Muscle of leg (tissue), 11 donors: ENCODE data around the gene TMEM30A. TPM values are rescaled to one million over a fixed set of nuclear protein-coding genes. Genes with fewer than 3 reads are reported as not detected.
A peak's percentile ranks its signal among the peaks of the same experiment; 100 is the strongest.

Experiments used
- DNase-seq: peaks from one replicate; pipeline ENCODE4 v3.0.0; 2013
- H3K27ac ChIP-seq: one replicate; pipeline ENCODE4 v1.5.1; 2013; ENCODE audit warnings: mild to moderate bottlenecking, low read length, control low read depth
- H3K27me3 ChIP-seq: one replicate; pipeline ENCODE4 v1.6.1; 2013; ENCODE audit warnings: low read length; ENCODE audit not compliant: control insufficient read depth, insufficient read depth
- H3K36me3 ChIP-seq: one replicate; pipeline ENCODE4 v1.6.1; 2013; ENCODE audit warnings: low read length; ENCODE audit not compliant: control insufficient read depth, insufficient read depth
- H3K4me1 ChIP-seq: one replicate; pipeline ENCODE4 v1.6.1; 2013; ENCODE audit warnings: low read length; ENCODE audit not compliant: control insufficient read depth, insufficient read depth
- H3K4me3 ChIP-seq: one replicate; pipeline ENCODE4 v1.5.1; 2013; ENCODE audit warnings: low read length, control low read depth
- H3K9me3 ChIP-seq: replicated peaks from 2 replicates; pipeline ENCODE4 v1.6.1; 2013; ENCODE audit warnings: low read depth, low read length; ENCODE audit not compliant: control insufficient read depth
- WGBS: methylation state at CpG from one replicate; pipeline ENCODE4 v1.1.5; 2013; ENCODE audit warnings: missing lambda C conversion rate; ENCODE audit not compliant: insufficient coverage; 5-methylcytosine and 5-hydroxymethylcytosine counted together
- polyA plus RNA-seq, 8 donors: library from polyadenylated mRNA; unstranded; fragments of 120-200 nt; gene quantifications; one replicate each; pipeline versions ENCODE4 v1.2.1 to v1.2.3, GENCODE V29; 2013; ENCODE audit warnings: inconsistent platforms in 1 of 8, low replicate concordance in 1 of 8; ENCODE audit not compliant: insufficient read length in 8 of 8, insufficient read depth in 1 of 8
- total RNA-seq: library from RNA; stranded (reverse); fragments of 120-200 nt; gene quantifications from one replicate; pipeline ENCODE4 v1.2.4, GENCODE V29; 2013

The TMEM30A gene
- total and polyA plus RNA-seq, 9 donors: 45.2 to 81.5 (median 61.0) TPM

GRCh38 chr6:75267461-75267860 lies 17.1 kb downstream of the TMEM30A start:
- Histone ChIP-seq H3K4me3 (no peak overlapping the region), H3K4me1 (no peaks in the 10 kb centered on the region), H3K27me3 (no peaks in the 10 kb centered on the region), H3K27ac (no peak overlapping the region), H3K9me3 (no peaks in the 10 kb centered on the region), H3K36me3 (peaks cover 8% of the 10 kb centered on the region)
- no CpG with 5 or more reads among the region's 4 CpGs for WGBS
- DNase-seq: no peak

- H3K27me3 ChIP-seq: no peaks in the 10 kb centered on the region
- H3K36me3 ChIP-seq: peaks cover 11% of the 10 kb centered on the region
- no peaks in the 10 kb centered on the region for H3K9me3 ChIP-seq
- H3K4me3 ChIP-seq: no peak overlapping the region
- DNase-seq: peak; percentile 67
- no peaks in the 10 kb centered on the region for H3K4me1 ChIP-seq
- WGBS: no CpG with 5 or more reads among the region's 2 CpGs
- H3K27ac ChIP-seq: no peak overlapping the region
These were observed 17.8 kb downstream of the TMEM30A start for GRCh38 chr6:75266716-75267291.

- Histone ChIP-seq H3K27me3 (no peaks in the 10 kb centered on the region), H3K4me1 (no peaks in the 10 kb centered on the region), H3K4me3 (no peak overlapping the region), H3K36me3 (peaks cover 11% of the 10 kb centered on the region), H3K27ac (no peak overlapping the region), H3K9me3 (no peaks in the 10 kb centered on the region)
- no peak for DNase-seq
These were observed 21.2 kb downstream of the TMEM30A start for GRCh38 chr6:75263401-75263750.

- H3K36me3 ChIP-seq: peaks cover 11% of the 10 kb centered on the region
- DNase-seq: no peak
- no peaks in the 10 kb centered on the region for H3K9me3 ChIP-seq
- H3K4me1 ChIP-seq: no peaks in the 10 kb centered on the region
- WGBS: 67% methylated on average over 1 of the region's 4 CpGs
- no peak overlapping the region for H3K27ac ChIP-seq
- no peaks in the 10 kb centered on the region for H3K27me3 ChIP-seq
- H3K4me3 ChIP-seq: no peak overlapping the region
These were observed 21.7 kb downstream of the TMEM30A start for GRCh38 chr6:75262716-75263400.

GRCh38 chr6:75261299-75261698 lies 23.3 kb downstream of the TMEM30A start:
- no peak overlapping the region for H3K27ac ChIP-seq

GRCh38 chr6:75257343-75258087 lies 27.1 kb downstream of the TMEM30A start:
- no peak overlapping the region for H3K4me3 ChIP-seq
- no peaks in the 10 kb centered on the region for H3K27me3 ChIP-seq
- no peaks in the 10 kb centered on the region for H3K9me3 ChIP-seq
- no peaks in the 10 kb centered on the region for H3K4me1 ChIP-seq
- DNase-seq: no peak
- WGBS: no CpG with 5 or more reads among the region's 1 CpG
- peaks cover 16% of the 10 kb centered on the region for H3K36me3 ChIP-seq
- H3K27ac ChIP-seq: no peak overlapping the region

More at GRCh38 chr6:75261299-75261698, 23.3 kb downstream of the TMEM30A start:
- no peak for DNase-seq
- H3K27me3 ChIP-seq: no peaks in the 10 kb centered on the region
- no CpG with 5 or more reads among the region's 1 CpG for WGBS
- H3K4me1 ChIP-seq: no peaks in the 10 kb centered on the region
- peaks cover 13% of the 10 kb centered on the region for H3K36me3 ChIP-seq
- no peak overlapping the region for H3K4me3 ChIP-seq
- H3K9me3 ChIP-seq: no peaks in the 10 kb centered on the region

DNA sequence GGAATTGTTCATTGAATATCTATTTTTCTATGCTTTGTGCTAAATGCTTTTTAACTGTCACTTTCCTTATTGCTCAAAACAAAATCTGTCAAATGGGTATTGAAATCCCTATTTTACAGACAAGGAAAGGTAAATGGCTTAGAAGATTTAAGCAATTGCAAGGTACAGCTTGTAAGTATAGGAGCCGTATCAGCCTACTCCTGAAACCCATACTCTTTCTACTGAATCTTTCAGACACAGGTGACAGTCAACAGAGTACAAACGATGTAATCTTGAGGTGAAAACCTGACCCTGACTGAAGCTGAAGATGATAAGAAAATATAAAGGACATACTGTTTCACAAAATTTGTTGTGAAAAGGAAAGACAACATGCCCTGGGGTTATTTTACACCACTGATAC lies 34.0 kb downstream of the TMEM30A start:
- no CpG with 5 or more reads among the region's 2 CpGs for WGBS

GRCh38 chr6:75249837-75250236 lies 34.8 kb downstream of the TMEM30A start:
- no peaks in the 10 kb centered on the region for H3K9me3 ChIP-seq
- no peaks in the 10 kb centered on the region for H3K4me1 ChIP-seq

More for the DNA sequence above, 34.0 kb downstream of the TMEM30A start:
- Histone ChIP-seq H3K4me3 (no peak overlapping the region), H3K4me1 (no peaks in the 10 kb centered on the region), H3K36me3 (peaks cover 5% of the 10 kb centered on the region), H3K27me3 (no peaks in the 10 kb centered on the region), H3K27ac (no peak overlapping the region), H3K9me3 (no peaks in the 10 kb centered on the region)
- no peak for DNase-seq

DNA sequence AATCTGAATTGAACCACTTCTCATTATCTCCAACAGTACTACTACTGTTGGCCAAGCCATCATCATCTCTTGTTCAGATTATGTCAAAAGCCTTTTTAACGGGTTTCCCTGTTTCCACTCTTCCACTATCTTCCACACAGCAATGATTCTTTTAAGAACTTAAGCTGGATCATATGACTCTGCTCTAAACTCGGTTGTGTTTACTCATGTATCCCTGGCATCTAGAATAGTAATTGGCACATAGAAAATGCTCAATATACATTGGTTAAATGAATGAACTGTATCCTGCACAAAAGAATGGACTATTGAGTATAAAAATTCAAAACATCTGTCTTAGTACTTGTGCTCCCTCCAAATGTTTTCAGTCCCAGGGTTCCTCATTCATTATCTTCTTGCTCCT lies 38.2 kb downstream of the TMEM30A start:
- no peaks in the 10 kb centered on the region for H3K9me3 ChIP-seq
- no peak overlapping the region for H3K27ac ChIP-seq
- no peaks in the 10 kb centered on the region for H3K36me3 ChIP-seq
- no peak for DNase-seq
- no peak overlapping the region for H3K4me3 ChIP-seq
- no peaks in the 10 kb centered on the region for H3K27me3 ChIP-seq
- H3K4me1 ChIP-seq: peaks cover 9% of the 10 kb centered on the region
- WGBS: no CpG with 5 or more reads among the region's 2 CpGs

More at GRCh38 chr6:75249837-75250236, 34.8 kb downstream of the TMEM30A start:
- Histone ChIP-seq H3K27me3 (no peaks in the 10 kb centered on the region), H3K36me3 (peaks cover 5% of the 10 kb centered on the region), H3K27ac (no peak overlapping the region), H3K4me3 (no peak overlapping the region)
- no peak for DNase-seq

DNA sequence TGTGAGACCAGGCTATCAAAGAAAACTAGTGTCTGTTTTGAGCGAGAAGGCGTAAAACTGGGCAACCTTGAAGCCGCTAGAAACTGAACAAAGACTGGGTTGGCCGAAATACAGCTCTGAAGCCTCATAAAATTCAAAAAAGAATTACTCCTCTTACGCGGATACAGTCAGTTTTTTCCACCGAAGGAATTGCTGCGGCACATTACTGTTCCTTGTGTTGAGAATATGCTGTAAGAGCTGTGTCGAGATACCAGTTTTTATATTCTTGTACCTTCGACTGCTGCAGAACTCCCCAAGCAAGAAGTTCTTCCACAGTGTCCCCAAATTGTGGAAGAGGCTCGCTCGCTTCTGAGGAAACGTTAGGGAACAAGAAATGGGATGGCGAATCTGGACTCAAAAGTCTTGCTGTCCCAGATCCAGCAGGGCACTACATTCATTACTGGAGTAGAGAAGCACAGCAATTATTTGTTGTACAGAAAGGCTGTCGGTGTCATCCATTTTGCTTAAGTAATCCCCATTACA lies 40.5 kb downstream of the TMEM30A start:
- Histone ChIP-seq H3K9me3 (no peaks in the 10 kb centered on the region), H3K4me1 (peaks cover 9% of the 10 kb centered on the region), H3K27me3 (no peaks in the 10 kb centered on the region), H3K27ac (peak overlapping the region; percentile 99), H3K36me3 (peaks cover under 1% of the 10 kb centered on the region), H3K4me3 (peak overlapping the region; percentile 96)
- DNase-seq: no peak
- WGBS: 26% methylated on average over 6 of the region's 15 CpGs
